IPS-NIHi11 (cell line): ENCODE data around the gene OSTM1.
A peak's percentile ranks its signal among the peaks of the same experiment; 100 is the strongest.
"Not testable (repeated sequence)": the region's sequence is repeated elsewhere in the genome, so short reads cannot be mapped to it uniquely, and the experiment has no call there.

ENCODE experiments used
- DNase-seq: peaks from one replicate; pipeline ENCODE4 v3.0.0; 2012; ENCODE audit warnings: mixed read lengths, low spot score

The OSTM1 gene

GRCh38 chr6:108020472-108021116, 53.9 kb downstream of the OSTM1 start:
- no peak for DNase-seq

- not testable (repeated sequence) for DNase-seq
Measured at GRCh38 chr6:108016283-108016682, 58.3 kb downstream of the OSTM1 start.

DNA sequence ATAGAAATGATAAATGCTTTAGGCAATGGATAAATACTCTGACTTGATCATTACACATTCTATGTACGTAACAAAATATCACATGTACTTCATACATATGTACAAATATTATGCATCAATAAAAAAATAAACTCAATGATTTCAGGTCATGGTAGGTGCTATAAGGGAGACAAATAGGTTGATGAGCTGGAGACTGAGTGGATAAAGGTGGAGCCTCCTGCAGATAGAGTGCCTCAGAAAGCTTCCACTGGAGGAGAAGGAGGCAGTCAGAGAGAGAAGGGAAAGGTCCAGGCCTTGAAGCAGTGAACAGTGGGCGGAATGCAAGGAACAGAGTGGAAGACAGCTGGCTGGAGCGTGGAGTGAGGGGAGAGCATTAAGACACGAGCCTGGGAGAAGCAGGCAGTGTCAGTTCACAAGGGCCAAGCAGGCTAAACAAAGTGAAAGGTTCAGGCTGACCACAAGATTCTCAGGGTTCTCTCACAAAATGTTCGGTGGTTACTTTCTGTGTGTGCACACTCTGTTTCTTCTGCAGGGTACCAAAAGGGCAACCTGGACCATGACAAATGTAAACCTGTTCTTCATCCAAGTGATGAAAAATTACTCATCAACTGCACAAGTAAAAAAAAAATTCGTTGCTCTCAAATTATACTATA, 60.6 kb downstream of the OSTM1 start:
- no peak for DNase-seq

GRCh38 chr6:108009894-108010293, 64.6 kb downstream of the OSTM1 start:
- no peak for DNase-seq

DNA sequence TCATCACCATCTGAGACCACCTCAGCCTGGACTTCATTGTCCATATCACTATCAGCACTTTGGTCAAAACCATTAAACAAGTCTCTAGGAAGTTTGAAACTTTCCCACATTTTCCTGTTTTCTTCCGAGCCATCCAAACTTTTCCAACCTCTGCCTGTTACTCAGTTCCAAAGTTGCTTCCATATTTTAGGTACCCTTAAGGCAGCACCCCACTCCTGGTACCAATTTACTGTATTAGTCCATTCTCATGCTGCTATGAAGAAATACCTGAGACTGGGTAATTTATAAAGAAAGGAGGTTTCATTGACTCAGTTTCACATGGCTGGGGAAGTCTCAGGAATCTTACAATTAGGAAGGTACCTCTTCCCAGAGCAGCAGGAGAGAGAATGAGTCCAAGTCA, 65.3 kb downstream of the OSTM1 start:
- not testable (repeated sequence) for DNase-seq

DNA sequence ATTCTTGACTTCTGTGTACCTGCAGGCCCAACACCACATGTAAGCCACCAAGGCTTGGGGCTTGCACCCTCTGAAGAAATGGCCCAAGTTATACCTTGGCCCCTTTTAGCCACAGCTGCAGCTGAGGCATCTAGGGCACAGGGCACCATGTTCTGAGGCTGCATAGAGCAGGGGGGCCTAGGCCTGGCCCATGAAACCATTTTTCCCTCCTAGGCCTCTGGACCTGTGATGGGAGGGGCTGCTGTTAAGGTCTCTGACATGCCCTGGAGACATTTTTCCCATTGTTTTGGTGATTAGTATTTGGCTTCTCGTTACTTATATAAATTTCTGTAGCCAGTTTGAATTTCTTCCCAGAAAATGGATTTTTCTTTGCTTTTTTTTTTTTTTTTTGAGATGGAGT, 66.2 kb downstream of the OSTM1 start:
- DNase-seq, result no peak

GRCh38 chr6:108005961-108006360, 68.6 kb downstream of the OSTM1 start:
- no peak for DNase-seq

DNA sequence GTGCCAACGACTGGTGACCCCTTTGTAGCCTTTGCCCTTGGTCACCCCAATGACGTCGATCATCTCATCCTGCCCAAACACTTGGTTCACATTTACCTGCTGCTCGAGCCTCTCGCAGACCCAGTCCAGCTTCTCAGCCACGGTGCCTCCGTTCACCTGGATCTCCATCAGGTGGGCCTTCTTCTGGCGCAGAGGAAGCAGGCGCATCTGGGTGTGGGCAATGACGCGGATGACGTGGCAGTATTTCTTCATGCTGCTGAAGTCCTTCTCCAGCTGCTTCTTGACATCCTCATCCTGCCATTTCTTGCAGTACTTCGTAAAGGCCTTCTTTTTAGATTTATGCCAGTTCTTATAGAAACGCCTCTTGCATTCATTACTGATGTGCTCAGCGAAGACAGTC, 69.7 kb downstream of the OSTM1 start:
- DNase-seq, result no peak

DNA sequence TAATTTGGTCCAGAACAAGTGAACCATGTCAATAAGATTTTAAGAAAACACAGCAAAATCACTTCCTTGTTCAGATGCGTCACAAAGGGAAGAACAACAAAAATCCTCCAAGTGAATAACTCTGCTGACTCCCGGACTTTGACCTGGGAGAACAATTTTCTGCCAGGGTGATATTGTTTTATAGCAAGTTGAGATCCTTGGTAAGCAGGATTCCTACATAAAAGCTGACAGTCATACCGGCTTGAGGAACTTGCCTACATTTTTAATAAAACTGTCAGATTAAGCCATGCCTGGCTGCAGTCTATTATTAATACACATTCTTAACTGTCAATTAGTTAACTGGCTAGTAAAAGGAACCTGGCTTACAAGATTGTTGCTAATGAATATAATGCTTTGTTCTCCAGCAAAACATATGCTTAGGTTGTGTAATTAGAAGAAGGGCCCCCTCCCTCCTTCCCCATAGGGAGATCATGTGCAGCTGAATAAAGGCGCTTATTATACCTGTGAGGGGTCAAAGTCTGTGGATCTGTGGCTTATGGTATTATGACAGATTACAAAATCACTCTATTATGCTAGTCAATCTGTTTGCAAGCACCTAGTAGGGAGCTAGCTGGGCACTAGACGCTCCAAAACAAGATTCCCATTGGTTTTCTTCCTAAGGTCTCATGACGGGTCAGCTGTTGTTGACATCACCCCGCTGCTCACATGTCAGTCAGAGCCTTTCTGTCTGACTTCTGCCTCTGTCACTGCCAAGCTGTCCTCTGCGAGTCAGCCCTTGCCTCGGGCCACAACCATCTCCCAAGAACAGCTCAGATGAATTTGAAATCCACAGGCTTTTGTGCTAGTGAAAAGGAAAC, 71.9 kb downstream of the OSTM1 start:
- peak; percentile 34 for DNase-seq

GRCh38 chr6:108001696-108002231, 72.8 kb downstream of the OSTM1 start:
- DNase-seq, result no peak

- not testable (repeated sequence) for DNase-seq
Measured at GRCh38 chr6:108000259-108000658, 74.3 kb downstream of the OSTM1 start.

GRCh38 chr6:107999341-107999740, 75.2 kb downstream of the OSTM1 start:
- no peak for DNase-seq

DNA sequence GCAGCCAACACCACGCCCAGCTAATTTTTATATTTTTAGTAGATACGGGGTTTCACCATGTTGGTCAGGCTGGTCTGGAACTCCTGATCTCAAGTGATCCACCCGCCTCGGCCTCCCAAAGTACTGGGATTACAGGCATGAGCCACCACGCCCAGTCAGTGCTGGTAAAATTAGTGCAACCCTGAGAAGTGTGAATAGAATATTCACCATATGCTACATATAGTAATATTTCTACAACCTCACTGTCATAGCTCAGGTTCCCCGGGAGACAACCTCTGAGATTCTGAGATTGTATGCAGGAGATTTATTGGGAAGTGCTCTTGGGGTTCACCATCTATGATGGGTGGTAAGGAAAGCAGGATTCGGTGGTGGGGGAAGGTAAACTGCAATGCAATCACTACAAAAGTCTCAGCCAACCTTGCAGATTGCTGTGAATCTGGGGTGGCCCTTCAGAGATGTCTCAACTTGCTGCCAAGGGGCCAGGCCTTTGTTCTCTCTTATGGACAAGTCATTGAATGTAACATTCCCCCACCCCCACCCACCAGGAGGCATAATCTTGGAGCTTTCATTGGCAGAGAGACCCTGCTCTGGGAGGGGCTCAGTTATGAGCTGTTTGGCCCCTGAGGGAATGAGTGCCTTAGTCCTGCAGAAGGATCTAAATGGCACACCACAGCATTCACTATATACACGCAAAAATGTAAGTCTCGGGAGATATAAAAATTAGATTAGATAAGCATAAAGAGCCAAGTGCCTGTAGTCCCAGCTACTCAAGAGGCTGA, 82.6 kb downstream of the OSTM1 start:
- DNase-seq, result no peak
